ENCODE data around the gene BSN. TPM values are rescaled to one million over a fixed set of nuclear protein-coding genes. Genes with fewer than 3 reads are reported as not detected.

The BSN gene
- total RNA-seq, 1 donor from 2014 or later: 0.92 TPM

GRCh38 chr3:49650177-49650576 is 95.9 kb downstream of the BSN start:
- TF ChIP-seq, protein P1, sequence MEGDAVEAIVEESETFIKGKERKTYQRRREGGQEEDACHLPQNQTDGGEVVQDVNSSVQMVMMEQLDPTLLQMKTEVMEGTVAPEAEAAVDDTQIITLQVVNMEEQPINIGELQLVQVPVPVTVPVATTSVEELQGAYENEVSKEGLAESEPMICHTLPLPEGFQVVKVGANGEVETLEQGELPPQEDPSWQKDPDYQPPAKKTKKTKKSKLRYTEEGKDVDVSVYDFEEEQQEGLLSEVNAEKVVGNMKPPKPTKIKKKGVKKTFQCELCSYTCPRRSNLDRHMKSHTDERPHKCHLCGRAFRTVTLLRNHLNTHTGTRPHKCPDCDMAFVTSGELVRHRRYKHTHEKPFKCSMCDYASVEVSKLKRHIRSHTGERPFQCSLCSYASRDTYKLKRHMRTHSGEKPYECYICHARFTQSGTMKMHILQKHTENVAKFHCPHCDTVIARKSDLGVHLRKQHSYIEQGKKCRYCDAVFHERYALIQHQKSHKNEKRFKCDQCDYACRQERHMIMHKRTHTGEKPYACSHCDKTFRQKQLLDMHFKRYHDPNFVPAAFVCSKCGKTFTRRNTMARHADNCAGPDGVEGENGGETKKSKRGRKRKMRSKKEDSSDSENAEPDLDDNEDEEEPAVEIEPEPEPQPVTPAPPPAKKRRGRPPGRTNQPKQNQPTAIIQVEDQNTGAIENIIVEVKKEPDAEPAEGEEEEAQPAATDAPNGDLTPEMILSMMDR (IDR thresholded peaks at IDR 0.05; ENCODE audit: insufficient read depth, low read length, poor library complexity, severe bottlenecking): no peak

GRCh38 chr3:49650637-49651036 is 96.4 kb downstream of the BSN start:
- Histone ChIP-seq H3K4me3 (ENCODE audit: low read depth, low read length) (no peak overlapping the region), H3K27me3 (ENCODE audit: control insufficient read depth, insufficient read depth, low read length) (peaks cover 10% of the 10 kb centered on the region), H3K36me3 (ENCODE audit: control insufficient read depth, insufficient read depth, low read length) (no peaks in the 10 kb centered on the region)
- TF ChIP-seq, protein P1 (IDR thresholded peaks at IDR 0.05; ENCODE audit: insufficient read depth, low read length, poor library complexity, severe bottlenecking): no peak
- DNase-seq (ENCODE audit: low read depth): no peak

More at GRCh38 chr3:49650177-49650576, 95.9 kb downstream of the BSN start:
- peaks cover 7% of the 10 kb centered on the region for H3K27me3 ChIP-seq (ENCODE audit: control insufficient read depth, insufficient read depth, low read length)
- DNase-seq (ENCODE audit: low read depth): no peak
- H3K4me3 ChIP-seq (ENCODE audit: low read depth, low read length): no peak overlapping the region
- H3K36me3 ChIP-seq (ENCODE audit: control insufficient read depth, insufficient read depth, low read length): no peaks in the 10 kb centered on the region

GRCh38 chr3:49652218-49652902 is 98.1 kb downstream of the BSN start:
- H3K27me3 ChIP-seq (ENCODE audit: control insufficient read depth, insufficient read depth, low read length): peaks cover 18% of the 10 kb centered on the region
- H3K36me3 ChIP-seq (ENCODE audit: control insufficient read depth, insufficient read depth, low read length): no peaks in the 10 kb centered on the region
- DNase-seq (ENCODE audit: low read depth): no peak
- TF ChIP-seq, protein P1 (IDR thresholded peaks at IDR 0.05; ENCODE audit: insufficient read depth, low read length, poor library complexity, severe bottlenecking): no peak
- no peak overlapping the region for H3K4me3 ChIP-seq (ENCODE audit: low read depth, low read length)

- H3K4me3 ChIP-seq (ENCODE audit: low read depth, low read length): no peak overlapping the region
- TF ChIP-seq, protein P1 (IDR thresholded peaks at IDR 0.05; ENCODE audit: insufficient read depth, low read length, poor library complexity, severe bottlenecking): no peak
- H3K27me3 ChIP-seq (ENCODE audit: control insufficient read depth, insufficient read depth, low read length): peaks cover 21% of the 10 kb centered on the region
- DNase-seq (ENCODE audit: low read depth): no peak
- no peaks in the 10 kb centered on the region for H3K36me3 ChIP-seq (ENCODE audit: control insufficient read depth, insufficient read depth, low read length)
Observed at GRCh38 chr3:49652903-49653415, 98.7 kb downstream of the BSN start.

DNA sequence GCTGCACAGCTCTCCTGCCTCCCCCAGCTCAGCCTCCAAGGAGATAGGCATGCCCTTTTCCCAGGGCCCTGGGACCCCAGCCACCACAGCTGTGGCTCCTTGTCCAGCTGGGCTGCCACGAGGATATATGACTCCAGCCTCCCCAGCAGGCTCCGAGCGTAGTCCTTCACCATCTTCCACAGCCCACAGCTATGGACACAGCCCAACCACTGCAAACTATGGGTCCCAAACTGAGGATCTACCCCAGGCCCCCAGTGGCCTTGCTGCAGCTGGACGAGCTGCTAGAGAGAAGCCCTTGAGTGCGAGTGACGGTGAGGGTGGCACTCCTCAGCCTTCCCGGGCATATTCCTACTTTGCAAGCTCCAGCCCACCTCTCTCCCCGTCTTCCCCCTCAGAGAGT is 99.3 kb downstream of the BSN start:
- TF ChIP-seq, protein P1 (IDR thresholded peaks at IDR 0.05; ENCODE audit: insufficient read depth, low read length, poor library complexity, severe bottlenecking): no peak
- Histone ChIP-seq H3K4me3 (ENCODE audit: low read depth, low read length) (no peak overlapping the region), H3K27me3 (ENCODE audit: control insufficient read depth, insufficient read depth, low read length) (peaks cover 21% of the 10 kb centered on the region), H3K36me3 (ENCODE audit: control insufficient read depth, insufficient read depth, low read length) (no peaks in the 10 kb centered on the region)
- DNase-seq (ENCODE audit: low read depth): no peak

All from kidney epithelial cell (primary cell).